ENCODE data around the gene RBP5. TPM values are rescaled to one million over a fixed set of nuclear protein-coding genes. Genes with fewer than 3 reads are reported as not detected.

RBP5 gene
- total RNA-seq, 1 donor from 2014 or later: 1.1 TPM

DNA sequence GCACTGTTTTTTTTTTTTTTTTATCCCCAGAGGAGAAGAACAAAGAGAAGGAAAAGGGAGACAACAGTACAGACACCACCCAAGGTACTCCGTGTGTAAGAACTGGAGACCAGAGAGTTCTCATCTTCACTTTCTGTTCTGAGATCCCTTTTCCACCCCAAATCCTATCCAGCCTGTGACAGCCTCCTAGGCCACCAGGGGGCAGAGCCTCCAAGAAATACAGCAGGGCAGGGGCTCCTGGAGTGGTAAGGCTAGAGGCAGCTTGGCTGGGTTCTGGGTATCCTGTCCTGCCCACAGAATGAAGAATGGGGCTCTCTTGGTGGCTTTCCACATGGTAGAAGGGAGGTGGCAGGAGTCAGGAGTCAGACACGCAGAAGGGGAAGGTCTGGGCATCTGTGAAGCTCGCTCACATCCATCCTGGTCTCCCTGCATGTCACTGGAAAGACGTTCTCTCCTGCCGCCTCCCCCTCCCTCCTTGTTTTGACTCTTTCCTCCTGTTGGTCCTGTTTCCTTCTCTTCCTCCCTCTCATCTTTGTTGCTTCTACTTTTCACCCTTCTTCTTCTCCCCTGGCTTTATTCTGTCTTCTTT, 13.5 kb upstream of the RBP5 start:
- ATAC-seq (peak; percentile 81 to 83), DNase-seq (peak; percentile 66)
- Histone ChIP-seq H3K9me3 (no peaks in the 10 kb centered on the region), H3K4me1 (peaks cover 4% of the 10 kb centered on the region), H3K36me3 (peaks cover 17% of the 10 kb centered on the region), H3K4me3 (no peak overlapping the region), H3K27me3 (ENCODE audit: low read depth) (no peaks in the 10 kb centered on the region), H3K27ac (no peak overlapping the region)
- TF ChIP-seq, protein P1, sequence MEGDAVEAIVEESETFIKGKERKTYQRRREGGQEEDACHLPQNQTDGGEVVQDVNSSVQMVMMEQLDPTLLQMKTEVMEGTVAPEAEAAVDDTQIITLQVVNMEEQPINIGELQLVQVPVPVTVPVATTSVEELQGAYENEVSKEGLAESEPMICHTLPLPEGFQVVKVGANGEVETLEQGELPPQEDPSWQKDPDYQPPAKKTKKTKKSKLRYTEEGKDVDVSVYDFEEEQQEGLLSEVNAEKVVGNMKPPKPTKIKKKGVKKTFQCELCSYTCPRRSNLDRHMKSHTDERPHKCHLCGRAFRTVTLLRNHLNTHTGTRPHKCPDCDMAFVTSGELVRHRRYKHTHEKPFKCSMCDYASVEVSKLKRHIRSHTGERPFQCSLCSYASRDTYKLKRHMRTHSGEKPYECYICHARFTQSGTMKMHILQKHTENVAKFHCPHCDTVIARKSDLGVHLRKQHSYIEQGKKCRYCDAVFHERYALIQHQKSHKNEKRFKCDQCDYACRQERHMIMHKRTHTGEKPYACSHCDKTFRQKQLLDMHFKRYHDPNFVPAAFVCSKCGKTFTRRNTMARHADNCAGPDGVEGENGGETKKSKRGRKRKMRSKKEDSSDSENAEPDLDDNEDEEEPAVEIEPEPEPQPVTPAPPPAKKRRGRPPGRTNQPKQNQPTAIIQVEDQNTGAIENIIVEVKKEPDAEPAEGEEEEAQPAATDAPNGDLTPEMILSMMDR (IDR thresholded peaks at IDR 0.05): peak; percentile 71
- intact Hi-C loops (cut with DNase I): no loop called here

DNA sequence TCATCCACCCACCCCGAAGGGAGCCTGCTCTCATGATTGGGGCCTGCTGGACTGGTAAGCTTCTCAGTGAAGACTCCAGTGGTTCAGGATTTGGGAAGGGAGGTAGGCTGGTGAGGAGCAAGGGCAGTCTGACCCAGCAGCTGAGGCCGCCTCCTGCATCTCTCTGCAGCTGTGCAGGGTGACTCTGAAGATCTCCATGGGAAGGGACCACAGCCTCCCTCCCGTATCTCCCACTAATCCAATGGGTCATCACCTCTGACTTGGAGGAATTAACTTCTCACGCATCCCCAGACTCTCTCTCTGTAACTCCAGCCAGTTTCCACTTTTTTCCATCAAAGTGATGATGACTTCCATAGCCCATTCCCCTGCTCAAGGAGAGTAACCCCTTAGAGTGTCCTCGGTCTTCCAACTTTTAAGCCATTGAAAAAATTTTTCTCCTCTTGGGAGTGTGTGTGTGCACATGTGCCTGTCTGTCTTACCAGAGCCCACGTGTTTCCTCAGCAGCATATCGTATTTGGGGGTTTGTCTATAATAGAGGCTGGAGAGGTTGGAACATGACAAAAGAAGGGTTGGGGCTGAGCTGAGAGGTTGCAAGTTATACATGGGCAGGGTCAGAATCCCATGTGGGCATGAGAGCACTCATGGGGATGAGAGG, 12.8 kb upstream of the RBP5 start:
- intact Hi-C loops (cut with DNase I): no loop called here
- peaks cover 4% of the 10 kb centered on the region for H3K4me1 ChIP-seq
- ATAC-seq: no peak

DNA sequence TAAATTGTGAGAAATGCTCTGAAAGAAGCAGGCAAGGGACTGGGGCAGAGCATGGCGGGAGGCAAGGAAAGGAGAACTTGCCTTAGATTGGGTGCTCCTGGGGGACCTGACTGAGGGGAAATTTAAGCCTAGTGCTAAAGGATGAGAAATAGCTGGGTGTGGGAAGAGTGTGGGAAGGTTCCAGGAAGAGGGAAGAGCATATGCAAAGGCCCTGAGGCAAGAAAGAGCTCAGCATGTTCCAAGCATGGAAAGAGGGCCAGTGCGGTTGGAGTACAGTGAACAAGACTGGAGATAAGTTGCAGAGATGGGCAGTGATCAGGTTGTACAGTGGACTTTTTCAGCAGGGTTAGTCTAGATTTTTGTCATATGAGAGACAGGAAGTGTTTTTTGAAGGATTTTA, 10.5 kb upstream of the RBP5 start:
- Histone ChIP-seq H3K9me3 (no peaks in the 10 kb centered on the region), H3K27ac (no peak overlapping the region), H3K4me1 (peaks cover 4% of the 10 kb centered on the region), H3K27me3 (ENCODE audit: low read depth) (no peaks in the 10 kb centered on the region), H3K4me3 (no peak overlapping the region), H3K36me3 (peaks cover 28% of the 10 kb centered on the region)
- ATAC-seq (no peak), DNase-seq (no peak)
- TF ChIP-seq, protein P1 (IDR thresholded peaks at IDR 0.05): no peak
- intact Hi-C loops (cut with DNase I): no loop called here

More for the DNA sequence above, 12.8 kb upstream of the RBP5 start:
- H3K9me3 ChIP-seq: no peaks in the 10 kb centered on the region
- H3K4me3 ChIP-seq: no peak overlapping the region
- H3K27me3 ChIP-seq (ENCODE audit: low read depth): no peaks in the 10 kb centered on the region
- peaks cover 18% of the 10 kb centered on the region for H3K36me3 ChIP-seq
- no peak overlapping the region for H3K27ac ChIP-seq
- no peak for DNase-seq
- TF ChIP-seq, protein P1 (IDR thresholded peaks at IDR 0.05): no peak

DNA sequence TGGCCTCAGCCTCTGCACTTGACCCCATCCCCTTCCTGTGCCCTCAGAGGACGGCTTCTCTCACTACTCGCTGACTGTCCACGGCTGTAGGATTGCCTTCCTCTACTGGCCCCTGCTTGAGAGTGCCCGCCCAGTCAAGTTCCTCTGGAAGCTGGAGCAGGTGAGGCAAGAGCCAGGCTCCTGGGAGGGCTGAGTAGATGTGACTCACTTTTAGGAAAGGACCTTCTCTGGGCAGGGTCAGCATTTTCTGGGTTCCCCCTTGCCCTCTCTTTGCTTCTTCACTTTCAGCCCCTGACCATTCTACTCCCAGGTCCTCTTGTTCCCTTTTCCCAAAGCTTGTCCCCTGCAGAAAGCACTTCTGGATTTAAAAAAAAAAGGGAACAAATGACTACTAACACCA, 9.2 kb upstream of the RBP5 start:
- Histone ChIP-seq H3K4me3 (no peak overlapping the region), H3K27ac (no peak overlapping the region), H3K36me3 (peaks cover 31% of the 10 kb centered on the region), H3K9me3 (no peaks in the 10 kb centered on the region), H3K27me3 (ENCODE audit: low read depth) (no peaks in the 10 kb centered on the region), H3K4me1 (peaks cover 4% of the 10 kb centered on the region)
- ATAC-seq (peak; percentile 46 to 55), DNase-seq (no peak)
- TF ChIP-seq, protein P1 (IDR thresholded peaks at IDR 0.05): no peak
- intact Hi-C loops (cut with DNase I): no loop called here

DNA sequence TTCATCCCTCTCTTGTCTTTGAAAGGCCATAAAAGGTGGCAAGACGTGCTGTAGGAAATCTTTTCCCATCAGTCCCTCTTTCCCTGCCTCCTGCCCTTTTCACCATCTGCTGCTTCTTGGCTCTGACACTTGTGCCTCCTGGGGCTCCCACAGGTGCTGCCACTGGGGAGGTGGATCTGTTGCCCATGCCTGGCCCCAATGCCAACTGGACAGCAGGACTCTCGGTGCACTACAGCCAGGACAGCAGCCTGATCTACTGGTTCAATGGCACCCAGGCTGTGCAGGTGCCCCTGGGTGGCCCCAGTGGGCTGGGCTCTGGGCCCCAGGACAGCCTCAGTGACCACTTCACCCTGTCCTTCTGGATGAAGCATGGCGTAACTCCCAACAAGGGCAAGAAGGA, 8.0 kb upstream of the RBP5 start:
- H3K27me3 ChIP-seq (ENCODE audit: low read depth): no peaks in the 10 kb centered on the region
- peaks cover 31% of the 10 kb centered on the region for H3K36me3 ChIP-seq
- ATAC-seq (no peak), DNase-seq (no peak)
- no peak overlapping the region for H3K4me3 ChIP-seq
- intact Hi-C loops (cut with DNase I): no loop called here
- peaks cover 4% of the 10 kb centered on the region for H3K4me1 ChIP-seq
- no peaks in the 10 kb centered on the region for H3K9me3 ChIP-seq
- TF ChIP-seq, protein P1 (IDR thresholded peaks at IDR 0.05): no peak
- no peak overlapping the region for H3K27ac ChIP-seq
